AG09319 (cell line): ENCODE data around the gene CHRM4.

Experiments used
- DNase-seq: peaks from one replicate; pipeline ENCODE4 v3.0.0-alpha.2; 2010; ENCODE audit warnings: low read depth; ENCODE audit errors: extremely low read depth
- TF ChIP-seq, protein P1 (sequence below): IDR thresholded peaks from 2 replicates; pipeline ENCODE4 v1.5.1; 2011; ENCODE audit warnings: low read depth, mild to moderate bottlenecking, inconsistent platforms, low read length, moderate library complexity

Gene CHRM4

DNA sequence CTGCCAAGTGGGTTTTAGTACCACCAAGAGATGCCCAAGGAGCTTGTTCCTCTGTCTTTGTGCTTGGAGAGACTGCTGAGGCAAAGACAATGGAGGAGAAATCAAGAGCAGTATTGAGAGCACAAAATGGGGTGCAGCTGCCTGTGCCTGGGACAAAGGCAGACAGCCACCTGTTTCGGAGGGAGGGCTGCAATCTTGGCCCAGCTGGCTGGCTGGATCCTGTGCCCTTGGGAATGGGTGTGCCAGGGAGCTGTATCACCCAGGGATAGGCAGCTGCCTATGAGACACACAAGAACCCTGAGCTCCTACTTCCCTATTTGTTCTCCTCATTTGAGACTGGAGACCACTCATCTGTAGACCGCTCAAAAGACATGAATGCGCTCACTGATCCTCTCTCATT, 23.3 kb upstream of the CHRM4 start:
- TF ChIP-seq, protein P1, sequence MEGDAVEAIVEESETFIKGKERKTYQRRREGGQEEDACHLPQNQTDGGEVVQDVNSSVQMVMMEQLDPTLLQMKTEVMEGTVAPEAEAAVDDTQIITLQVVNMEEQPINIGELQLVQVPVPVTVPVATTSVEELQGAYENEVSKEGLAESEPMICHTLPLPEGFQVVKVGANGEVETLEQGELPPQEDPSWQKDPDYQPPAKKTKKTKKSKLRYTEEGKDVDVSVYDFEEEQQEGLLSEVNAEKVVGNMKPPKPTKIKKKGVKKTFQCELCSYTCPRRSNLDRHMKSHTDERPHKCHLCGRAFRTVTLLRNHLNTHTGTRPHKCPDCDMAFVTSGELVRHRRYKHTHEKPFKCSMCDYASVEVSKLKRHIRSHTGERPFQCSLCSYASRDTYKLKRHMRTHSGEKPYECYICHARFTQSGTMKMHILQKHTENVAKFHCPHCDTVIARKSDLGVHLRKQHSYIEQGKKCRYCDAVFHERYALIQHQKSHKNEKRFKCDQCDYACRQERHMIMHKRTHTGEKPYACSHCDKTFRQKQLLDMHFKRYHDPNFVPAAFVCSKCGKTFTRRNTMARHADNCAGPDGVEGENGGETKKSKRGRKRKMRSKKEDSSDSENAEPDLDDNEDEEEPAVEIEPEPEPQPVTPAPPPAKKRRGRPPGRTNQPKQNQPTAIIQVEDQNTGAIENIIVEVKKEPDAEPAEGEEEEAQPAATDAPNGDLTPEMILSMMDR: no peak
- DNase-seq: no peak

GRCh38 chr11:46414466-46414796, 22.9 kb upstream of the CHRM4 start:
- no peak for DNase-seq
- TF ChIP-seq, protein P1: no peak

DNA sequence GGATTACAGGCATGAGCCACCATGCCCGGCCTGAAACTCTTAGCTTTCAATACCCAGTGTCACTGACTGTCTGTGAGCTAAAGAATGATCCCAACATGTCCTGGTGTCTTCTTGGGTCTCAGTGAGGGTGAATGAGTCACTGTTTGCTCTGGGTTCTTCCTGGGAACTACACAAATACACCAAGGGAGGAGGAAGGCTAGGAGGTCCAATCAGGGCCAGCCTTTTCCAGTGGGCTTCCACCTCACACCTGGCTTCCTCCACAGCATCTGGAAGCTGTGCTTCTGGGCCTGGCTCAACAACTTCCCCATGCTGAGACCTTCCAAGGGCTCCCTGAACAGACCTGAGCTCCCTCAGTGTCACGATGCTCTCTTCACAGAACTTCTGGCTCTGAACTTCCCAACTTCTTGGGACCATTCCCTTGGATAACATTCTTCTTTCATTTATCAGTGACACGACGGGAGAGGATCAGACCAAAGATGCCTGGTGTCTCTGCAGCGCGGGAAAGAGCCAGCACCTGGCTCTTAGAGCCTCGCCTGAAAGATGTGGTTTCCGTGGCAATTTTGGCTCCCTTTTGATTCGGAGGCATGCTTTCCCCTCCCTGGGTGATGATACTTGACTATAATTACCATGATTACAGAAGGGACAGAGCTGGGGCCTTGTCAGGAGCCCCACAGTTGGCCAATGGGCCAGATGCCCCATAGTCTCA, 22.3 kb upstream of the CHRM4 start:
- DNase-seq: no peak
- TF ChIP-seq, protein P1: no peak

GRCh38 chr11:46410021-46410420, 18.4 kb upstream of the CHRM4 start:
- TF ChIP-seq, protein P1: no peak; the same call in 1 of the 2 replicates
- DNase-seq: no peak

DNA sequence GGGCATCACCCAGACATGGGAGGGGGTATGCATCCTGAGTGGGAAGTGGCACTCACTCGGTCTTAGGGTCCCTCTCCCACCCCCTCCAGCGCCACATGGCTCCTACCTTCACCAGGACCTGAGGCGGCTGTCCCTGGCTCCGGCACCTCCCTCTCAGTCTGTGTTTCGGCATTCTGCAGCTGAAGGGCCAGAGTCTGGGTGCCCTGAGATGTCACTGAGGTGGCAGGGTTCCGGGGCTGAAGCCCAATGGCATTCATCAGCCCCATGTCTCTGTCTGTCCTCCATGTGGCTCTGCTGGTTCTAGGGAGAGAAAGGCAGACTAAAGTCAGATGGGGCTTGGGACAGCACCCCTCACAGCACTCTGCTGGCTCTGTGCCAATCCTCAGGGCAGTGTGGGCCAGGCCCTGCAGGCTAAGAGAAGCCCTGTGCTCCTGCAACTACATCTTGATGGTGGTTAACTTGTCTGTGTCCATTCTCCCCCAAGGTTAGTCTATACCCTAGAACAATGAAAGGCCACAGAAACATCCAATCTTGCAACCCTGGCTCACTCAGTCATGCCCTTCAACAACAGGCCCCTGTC, 16.9 kb upstream of the CHRM4 start:
- no peak for DNase-seq
- TF ChIP-seq, protein P1: no peak

GRCh38 chr11:46407635-46408034, 16.1 kb upstream of the CHRM4 start:
- TF ChIP-seq, protein P1: no peak
- no peak for DNase-seq

- no peak for DNase-seq
- TF ChIP-seq, protein P1: no peak
Measured at GRCh38 chr11:46404476-46405017, 13.0 kb upstream of the CHRM4 start.
